ENCODE measurements around the gene PLAC8L1. TPM values are rescaled to one million over a fixed set of nuclear protein-coding genes. Genes with fewer than 3 reads are reported as not detected.

Gene PLAC8L1
- total RNA-seq (2022), result 1.4 and 3.8 TPM in 2 replicates
- Bru-seq, nascent RNA, result percentile 77 among the genes with signal in this experiment
- percentile 84 among the genes with signal in this experiment for BruChase-seq, experiment 1, labeled RNA remaining after a 6-hour chase
- BruChase-seq, experiment 2, labeled RNA remaining after a 2-hour chase, result percentile 77 among the genes with signal in this experiment
- long read RNA-seq, result 0 reads

GRCh38 chr5:146105477-146105876 lies at the start of gene PLAC8L1:
Gene PLAC8L1, minus strand, starts transcription at chr5:146105577. Its CDS starts 1,266 bp downstream, at chr5:146104311.
- intact Hi-C loops (cut with micrococcal nuclease; ENCODE audit: unreplicated experiment), result no loop called here
- TF ChIP-seq, protein P1, sequence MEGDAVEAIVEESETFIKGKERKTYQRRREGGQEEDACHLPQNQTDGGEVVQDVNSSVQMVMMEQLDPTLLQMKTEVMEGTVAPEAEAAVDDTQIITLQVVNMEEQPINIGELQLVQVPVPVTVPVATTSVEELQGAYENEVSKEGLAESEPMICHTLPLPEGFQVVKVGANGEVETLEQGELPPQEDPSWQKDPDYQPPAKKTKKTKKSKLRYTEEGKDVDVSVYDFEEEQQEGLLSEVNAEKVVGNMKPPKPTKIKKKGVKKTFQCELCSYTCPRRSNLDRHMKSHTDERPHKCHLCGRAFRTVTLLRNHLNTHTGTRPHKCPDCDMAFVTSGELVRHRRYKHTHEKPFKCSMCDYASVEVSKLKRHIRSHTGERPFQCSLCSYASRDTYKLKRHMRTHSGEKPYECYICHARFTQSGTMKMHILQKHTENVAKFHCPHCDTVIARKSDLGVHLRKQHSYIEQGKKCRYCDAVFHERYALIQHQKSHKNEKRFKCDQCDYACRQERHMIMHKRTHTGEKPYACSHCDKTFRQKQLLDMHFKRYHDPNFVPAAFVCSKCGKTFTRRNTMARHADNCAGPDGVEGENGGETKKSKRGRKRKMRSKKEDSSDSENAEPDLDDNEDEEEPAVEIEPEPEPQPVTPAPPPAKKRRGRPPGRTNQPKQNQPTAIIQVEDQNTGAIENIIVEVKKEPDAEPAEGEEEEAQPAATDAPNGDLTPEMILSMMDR (IDR thresholded peaks at IDR 0.05; ENCODE audit: unreplicated experiment), result no peak
- CTCF ChIA-PET, result no interaction called here
- no peaks in the 10 kb centered on the region for H3K9me3 Mint-ChIP-seq (ENCODE audit: low read depth, unreplicated experiment)
- H3K4me1 Mint-ChIP-seq (ENCODE audit: low read depth, unreplicated experiment), result no peaks in the 10 kb centered on the region
- H3K27ac Mint-ChIP-seq (ENCODE audit: unreplicated experiment), result no peak within 1 kb of the TSS
- H3K36me3 Mint-ChIP-seq (ENCODE audit: insufficient read depth, unreplicated experiment), result peaks cover 12% of the 10 kb centered on the region
- no peak within 1 kb of the TSS for H3K4me3 Mint-ChIP-seq (ENCODE audit: low read depth, unreplicated experiment)
- no peaks in the 10 kb centered on the region for H3K27me3 Mint-ChIP-seq (ENCODE audit: unreplicated experiment)
- DNase-seq, result no peak
- BruUV-seq (replicated peaks), result no TSS peak

DNA sequence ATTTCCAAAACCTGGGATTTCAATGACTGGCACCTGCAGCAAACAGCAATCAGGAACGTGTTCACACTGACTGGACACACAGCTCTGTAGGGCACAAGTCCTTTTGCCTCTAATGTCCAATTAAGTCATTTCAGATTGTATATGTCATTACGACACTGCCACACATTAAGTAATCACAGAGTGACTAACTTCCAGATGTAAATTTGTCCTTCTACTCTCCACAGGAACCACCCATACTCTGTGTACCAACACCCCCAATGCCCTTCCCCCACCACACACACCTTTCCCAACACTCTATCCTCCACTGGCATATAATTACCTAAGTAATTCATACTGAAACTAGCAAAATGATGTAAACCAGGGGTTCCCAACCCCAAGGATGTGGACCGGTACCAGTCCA lies 46.6 kb upstream of the PLAC8L1 start:
- H3K4me3 Mint-ChIP-seq (ENCODE audit: low read depth, unreplicated experiment), result no peak overlapping the region
- intact Hi-C loops (cut with micrococcal nuclease; ENCODE audit: unreplicated experiment), result no loop called here
- H3K4me1 Mint-ChIP-seq (ENCODE audit: low read depth, unreplicated experiment), result no peaks in the 10 kb centered on the region
- H3K36me3 Mint-ChIP-seq (ENCODE audit: insufficient read depth, unreplicated experiment), result peaks cover 56% of the 10 kb centered on the region
- no peak overlapping the region for H3K27ac Mint-ChIP-seq (ENCODE audit: unreplicated experiment)
- H3K27me3 Mint-ChIP-seq (ENCODE audit: unreplicated experiment), result no peaks in the 10 kb centered on the region
- H3K9me3 Mint-ChIP-seq (ENCODE audit: low read depth, unreplicated experiment), result no peaks in the 10 kb centered on the region
- TF ChIP-seq, protein P1 (IDR thresholded peaks at IDR 0.05; ENCODE audit: unreplicated experiment), result no peak
- DNase-seq, result no peak
- CTCF ChIA-PET, result no interaction called here
- BruUV-seq (replicated peaks), result no TSS peak

GRCh38 chr5:146137967-146138403 lies 32.6 kb upstream of the PLAC8L1 start:
- Mint-ChIP-seq H3K9me3 (ENCODE audit: low read depth, unreplicated experiment) (no peaks in the 10 kb centered on the region), H3K4me3 (ENCODE audit: low read depth, unreplicated experiment) (no peak overlapping the region), H3K27me3 (ENCODE audit: unreplicated experiment) (no peaks in the 10 kb centered on the region), H3K4me1 (ENCODE audit: low read depth, unreplicated experiment) (no peaks in the 10 kb centered on the region), H3K27ac (ENCODE audit: unreplicated experiment) (peak overlapping the region; percentile 36), H3K36me3 (ENCODE audit: insufficient read depth, unreplicated experiment) (peaks cover 90% of the 10 kb centered on the region)
- BruUV-seq (replicated peaks), result no TSS peak
- TF ChIP-seq, protein P1 (IDR thresholded peaks at IDR 0.05; ENCODE audit: unreplicated experiment), result no peak
- peak; percentile 68 for DNase-seq
- CTCF ChIA-PET, result interaction anchor here (0.6 to 1.2 kb wide), 3 partner anchors 9 to 45 kb away, joined by 3 to 4 read pairs (median 4); partner anchors contain the start of gene LARS1
- intact Hi-C loops (cut with micrococcal nuclease; ENCODE audit: unreplicated experiment), result no loop called here

GRCh38 chr5:146130440-146131045 lies 25.2 kb upstream of the PLAC8L1 start:
- no peak for DNase-seq
- Mint-ChIP-seq H3K27me3 (ENCODE audit: unreplicated experiment) (no peaks in the 10 kb centered on the region), H3K4me3 (ENCODE audit: low read depth, unreplicated experiment) (no peak overlapping the region), H3K9me3 (ENCODE audit: low read depth, unreplicated experiment) (no peaks in the 10 kb centered on the region), H3K4me1 (ENCODE audit: low read depth, unreplicated experiment) (no peaks in the 10 kb centered on the region), H3K36me3 (ENCODE audit: insufficient read depth, unreplicated experiment) (peaks cover 67% of the 10 kb centered on the region), H3K27ac (ENCODE audit: unreplicated experiment) (no peak overlapping the region)
- intact Hi-C loops (cut with micrococcal nuclease; ENCODE audit: unreplicated experiment), result loop anchor here (1.0 kb wide), 1 partner anchor 1927 kb away; no protein-coding TSS in a partner anchor
- TF ChIP-seq, protein P1 (IDR thresholded peaks at IDR 0.05; ENCODE audit: unreplicated experiment), result peak; percentile 54
- CTCF ChIA-PET, result interaction anchor here (0.7 to 1.2 kb wide), 2 partner anchors 10 to 242 kb away, joined by 3 read pairs; no protein-coding TSS in a partner anchor
- BruUV-seq (replicated peaks), result no TSS peak
